ENCODE data around the gene RAPGEF4. TPM values are rescaled to one million over a fixed set of nuclear protein-coding genes. Genes with fewer than 3 reads are reported as not detected.

Gene RAPGEF4
- total RNA-seq, 1 experiment from 2014 or later = 0.59 TPM

GRCh38 chr2:172986040-172986439, 250.4 kb downstream of the RAPGEF4 start (continued):
- TF ChIP-seq ZBTB33 (IDR thresholded peaks at IDR 0.05; ENCODE audit: extremely low read depth, insufficient replicate concordance, low read length) (no peak), ELF1 (IDR thresholded peaks at IDR 0.05; ENCODE audit: borderline replicate concordance, low read depth) (no peak)

GRCh38 chr2:172988728-172989127, 253.1 kb downstream of the RAPGEF4 start:
- ChIA-PET RAD21 (ENCODE audit: low non-redundant PET in 1 of 2, low total read pairs in 2 of 2, uncharacterized antibody in 2 of 2, unreplicated experiment in 2 of 2) (no interaction called here), POLR2A (no interaction called here), CTCF (no interaction called here)
- no peaks in the 10 kb centered on the region for H3K9me2 ChIP-seq (ENCODE audit: insufficient read depth)
- H3K79me2 ChIP-seq (ENCODE audit: insufficient read depth, low read length) = no peaks in the 10 kb centered on the region
- no peaks in the 10 kb centered on the region for H3K36me3 ChIP-seq (ENCODE audit: control insufficient read depth in 1 of 2, insufficient read depth in 2 of 2, low read length in 2 of 2)
- H4K20me1 ChIP-seq (ENCODE audit: insufficient read depth) = no peaks in the 10 kb centered on the region
- peaks cover 0 to 10% of the 10 kb centered on the region in 2 experiments; a peak in 2 of 4 replicates for H3K4me1 ChIP-seq (ENCODE audit: control insufficient read depth in 1 of 2, insufficient read depth in 2 of 2, low read length in 2 of 2)
- intact Hi-C loops (cut with micrococcal nuclease) = no loop called here
- no peak for DNase-seq (ENCODE audit: low read depth, low spot score)
- no peak overlapping the region for H3K4me3 ChIP-seq (replicated peaks in 1 of 2; ENCODE audit: low read depth in 1 of 2, low read length in 2 of 2)
- no peak overlapping the region for H3K4me2 ChIP-seq (ENCODE audit: low read length)
- ATAC-seq = no peak
- no TSS peak for BruUV-seq (replicated peaks)
- H3K27ac ChIP-seq (ENCODE audit: low read depth, low read length) = no peak overlapping the region
- no peaks in the 10 kb centered on the region for H3K9me3 ChIP-seq (ENCODE audit: control insufficient read depth in 1 of 2, insufficient read depth in 1 of 2, low read depth in 1 of 2, low read length in 2 of 2)
- no peak overlapping the region for H3K9ac ChIP-seq (ENCODE audit: low read length)
- no peaks in the 10 kb centered on the region; the same call in 1 of the 2 replicates for H3K27me3 ChIP-seq (ENCODE audit: insufficient read depth, low read length)
- TF ChIP-seq ATF3 (IDR thresholded peaks at IDR 0.05) = no peak
- no peak for TF ChIP-seq SIN3A (IDR thresholded peaks at IDR 0.05; ENCODE audit: low read depth)
- no peak for TF ChIP-seq POLR2A (IDR thresholded peaks at IDR 0.05; ENCODE audit: borderline replicate concordance, extremely low read depth, insufficient read depth, insufficient read length)
- TF ChIP-seq JUND (IDR thresholded peaks at IDR 0.05) = no peak
- TF ChIP-seq CBX3 (IDR thresholded peaks at IDR 0.05; ENCODE audit: low read depth) = no peak
- no peak for TF ChIP-seq CEBPB (IDR thresholded peaks at IDR 0.05; ENCODE audit: low read depth)
- TF ChIP-seq REST (IDR thresholded peaks at IDR 0.05; ENCODE audit: low read depth) = no peak
- TF ChIP-seq ZFX (IDR thresholded peaks at IDR 0.05) = no peak
- TF ChIP-seq POLR2AphosphoS5 (IDR thresholded peaks at IDR 0.05; ENCODE audit: low read depth, low read length) = no peak
- no peak for TF ChIP-seq RAD21 (IDR thresholded peaks at IDR 0.05; ENCODE audit: low read depth)
- no peak for TF ChIP-seq YY1 (IDR thresholded peaks at IDR 0.05; ENCODE audit: extremely low read depth, insufficient replicate concordance, low read depth, low read length)
- H2AFZ ChIP-seq (ENCODE audit: low read depth, low read length, poor library complexity, severe bottlenecking) = no peak overlapping the region
